Subcutaneous adipose tissue (tissue), 4 donors: ENCODE measurements around the gene TP73. TPM values are rescaled to one million over a fixed set of nuclear protein-coding genes. Genes with fewer than 3 reads are reported as not detected.

ENCODE experiments used
- total RNA-seq, 4 donors: library from RNA; depleted of rRNA; stranded (reverse); fragments of >200 nt; gene quantifications; one replicate each; pipeline ENCODE4 v1.1.0, GENCODE V29; 2016
- TF ChIP-seq, protein P1 (sequence below): fragments of 450-650 bp; IDR thresholded peaks from one replicate; pipeline ENCODE4 v1.5.1; 2016; ENCODE audit warnings: low read depth, mild to moderate bottlenecking, control low read depth, antibody characterized with exemption, moderate library complexity

TP73 gene
- total RNA-seq, 4 donors from 2014 or later = 0.17 TPM; not detected in 3

DNA sequence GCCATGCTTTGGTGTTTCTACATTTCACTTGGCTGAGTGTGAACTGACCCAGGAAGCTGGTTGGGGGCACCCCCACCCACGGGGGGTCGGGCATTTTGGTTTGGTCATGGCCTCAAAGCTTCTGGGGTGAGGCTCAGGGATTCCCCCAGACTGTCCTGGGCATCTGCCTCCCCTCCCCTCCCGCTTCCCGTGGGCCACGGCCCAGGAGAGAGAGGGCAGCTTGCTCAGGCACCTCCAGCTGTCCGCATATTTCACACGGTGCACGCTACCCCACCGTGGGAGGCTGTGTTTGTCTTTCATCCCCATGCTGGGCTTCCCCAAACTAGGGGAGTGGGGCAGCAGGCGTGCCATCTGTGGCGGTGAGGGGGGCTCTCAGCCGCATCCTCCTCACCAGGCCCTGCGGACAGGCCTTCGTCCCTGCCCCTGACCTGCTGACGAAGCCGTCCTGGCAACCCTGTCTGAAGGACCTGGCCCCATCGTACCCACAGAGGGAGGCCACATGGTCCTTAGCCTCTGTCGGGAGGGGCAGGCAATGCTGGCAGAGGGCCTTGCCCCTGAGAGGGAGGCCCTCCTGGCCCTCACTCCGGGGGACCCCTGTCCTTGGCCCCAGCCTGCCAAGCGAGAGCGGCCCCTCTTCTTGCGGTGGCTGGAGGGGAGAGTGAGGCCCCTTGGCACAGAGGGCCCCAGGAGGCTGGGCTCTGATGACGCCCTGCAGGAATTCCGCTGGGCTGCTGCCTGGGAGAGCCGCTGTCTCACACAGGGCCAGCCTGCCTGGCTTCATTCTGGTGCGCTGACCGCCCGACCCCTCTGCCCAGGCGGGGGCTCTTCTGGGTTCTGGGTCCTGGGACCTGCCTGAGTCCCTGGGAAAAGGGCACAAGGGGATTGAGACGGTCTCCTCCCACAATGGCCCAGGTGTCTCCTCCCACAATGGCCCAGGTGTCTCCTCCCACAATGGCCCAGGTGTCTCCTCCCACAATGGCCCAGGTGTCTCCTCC lies 22.1 kb downstream of the TP73 start:
- TF ChIP-seq, protein P1, sequence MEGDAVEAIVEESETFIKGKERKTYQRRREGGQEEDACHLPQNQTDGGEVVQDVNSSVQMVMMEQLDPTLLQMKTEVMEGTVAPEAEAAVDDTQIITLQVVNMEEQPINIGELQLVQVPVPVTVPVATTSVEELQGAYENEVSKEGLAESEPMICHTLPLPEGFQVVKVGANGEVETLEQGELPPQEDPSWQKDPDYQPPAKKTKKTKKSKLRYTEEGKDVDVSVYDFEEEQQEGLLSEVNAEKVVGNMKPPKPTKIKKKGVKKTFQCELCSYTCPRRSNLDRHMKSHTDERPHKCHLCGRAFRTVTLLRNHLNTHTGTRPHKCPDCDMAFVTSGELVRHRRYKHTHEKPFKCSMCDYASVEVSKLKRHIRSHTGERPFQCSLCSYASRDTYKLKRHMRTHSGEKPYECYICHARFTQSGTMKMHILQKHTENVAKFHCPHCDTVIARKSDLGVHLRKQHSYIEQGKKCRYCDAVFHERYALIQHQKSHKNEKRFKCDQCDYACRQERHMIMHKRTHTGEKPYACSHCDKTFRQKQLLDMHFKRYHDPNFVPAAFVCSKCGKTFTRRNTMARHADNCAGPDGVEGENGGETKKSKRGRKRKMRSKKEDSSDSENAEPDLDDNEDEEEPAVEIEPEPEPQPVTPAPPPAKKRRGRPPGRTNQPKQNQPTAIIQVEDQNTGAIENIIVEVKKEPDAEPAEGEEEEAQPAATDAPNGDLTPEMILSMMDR = no peak

DNA sequence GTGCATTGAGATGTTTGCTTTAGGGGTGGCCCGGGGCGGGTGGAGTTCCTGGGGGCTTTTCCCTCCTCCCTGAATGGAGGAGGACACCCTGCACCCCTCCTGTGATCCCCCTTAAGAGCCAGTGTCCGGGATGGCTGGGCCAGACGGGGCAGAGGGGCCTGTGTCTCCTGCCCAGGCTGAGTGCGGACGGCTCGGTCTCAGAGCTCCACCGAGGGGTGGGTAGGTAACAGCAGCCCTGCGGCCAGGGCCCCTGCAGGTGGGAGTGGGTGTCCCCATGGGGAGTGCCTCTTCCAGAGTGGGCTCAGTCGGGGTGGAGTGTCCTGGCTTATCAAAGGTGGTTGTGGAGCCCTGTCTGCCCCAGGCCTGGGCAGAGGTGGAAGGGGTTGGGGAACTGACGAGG lies 23.1 kb downstream of the TP73 start:
- TF ChIP-seq, protein P1 = no peak

DNA sequence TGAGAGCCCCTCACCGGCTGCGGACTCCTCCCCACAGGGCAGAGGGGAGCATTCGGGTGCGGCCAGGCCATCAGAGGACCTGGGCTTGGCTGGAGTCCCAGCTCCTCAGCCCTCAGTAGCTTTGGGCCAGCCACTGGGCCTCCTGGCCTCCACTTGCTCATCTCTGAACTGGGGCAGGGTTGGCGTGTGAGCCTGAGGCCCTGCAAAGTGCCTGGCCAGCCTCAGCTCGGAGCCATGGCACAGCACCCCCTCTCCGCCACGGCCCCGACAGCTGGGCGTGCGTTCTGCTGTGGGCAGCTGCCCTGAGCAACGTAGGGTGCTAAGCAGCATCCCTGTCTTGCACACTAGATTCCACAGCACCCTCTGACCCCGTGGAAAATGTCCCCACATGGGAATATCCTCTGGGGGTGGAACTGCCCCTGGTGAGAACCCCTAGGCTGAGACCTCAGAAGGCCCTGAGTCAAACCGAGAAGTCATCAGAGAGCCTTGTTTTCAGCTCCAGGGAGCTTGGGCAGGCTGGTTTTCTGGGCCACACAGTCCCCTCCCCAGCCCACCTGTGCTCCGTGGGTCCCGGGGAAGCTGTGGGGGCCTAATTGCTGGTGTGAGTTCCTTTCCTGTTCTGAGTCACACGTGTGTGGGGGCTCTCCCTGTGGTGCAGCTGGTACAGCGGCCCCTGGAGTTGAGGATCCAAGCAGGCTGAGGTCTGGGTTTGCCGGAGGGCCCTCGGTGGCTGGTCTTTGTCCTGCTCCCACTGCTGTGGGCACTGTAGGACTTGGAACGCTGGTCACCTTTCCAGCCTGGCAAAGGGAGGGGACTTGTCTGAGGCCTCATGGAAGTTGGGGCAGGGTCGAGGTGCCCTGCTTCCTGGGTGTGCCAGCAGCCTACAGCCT lies 24.5 kb downstream of the TP73 start:
- TF ChIP-seq, protein P1 = no peak

DNA sequence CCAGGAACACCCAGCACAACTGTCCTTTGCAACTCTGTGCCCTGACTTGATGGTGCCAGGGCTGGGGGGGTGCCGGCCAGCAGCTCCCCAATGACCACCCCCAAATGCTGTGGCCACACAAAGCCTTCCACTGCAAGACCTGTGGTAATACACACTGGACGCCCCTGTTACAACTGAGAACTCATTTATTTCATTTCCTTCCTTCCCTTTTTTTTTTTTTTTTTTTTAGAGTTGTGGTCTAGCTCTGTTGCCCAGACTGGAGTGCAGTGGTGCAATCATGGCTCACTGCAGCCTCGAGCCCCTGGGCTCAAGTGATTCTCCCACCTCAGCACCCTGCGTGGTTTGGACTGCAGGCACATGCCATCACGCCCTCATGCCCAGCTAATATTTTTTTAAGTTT lies 25.2 kb downstream of the TP73 start:
- TF ChIP-seq, protein P1 = no peak

DNA sequence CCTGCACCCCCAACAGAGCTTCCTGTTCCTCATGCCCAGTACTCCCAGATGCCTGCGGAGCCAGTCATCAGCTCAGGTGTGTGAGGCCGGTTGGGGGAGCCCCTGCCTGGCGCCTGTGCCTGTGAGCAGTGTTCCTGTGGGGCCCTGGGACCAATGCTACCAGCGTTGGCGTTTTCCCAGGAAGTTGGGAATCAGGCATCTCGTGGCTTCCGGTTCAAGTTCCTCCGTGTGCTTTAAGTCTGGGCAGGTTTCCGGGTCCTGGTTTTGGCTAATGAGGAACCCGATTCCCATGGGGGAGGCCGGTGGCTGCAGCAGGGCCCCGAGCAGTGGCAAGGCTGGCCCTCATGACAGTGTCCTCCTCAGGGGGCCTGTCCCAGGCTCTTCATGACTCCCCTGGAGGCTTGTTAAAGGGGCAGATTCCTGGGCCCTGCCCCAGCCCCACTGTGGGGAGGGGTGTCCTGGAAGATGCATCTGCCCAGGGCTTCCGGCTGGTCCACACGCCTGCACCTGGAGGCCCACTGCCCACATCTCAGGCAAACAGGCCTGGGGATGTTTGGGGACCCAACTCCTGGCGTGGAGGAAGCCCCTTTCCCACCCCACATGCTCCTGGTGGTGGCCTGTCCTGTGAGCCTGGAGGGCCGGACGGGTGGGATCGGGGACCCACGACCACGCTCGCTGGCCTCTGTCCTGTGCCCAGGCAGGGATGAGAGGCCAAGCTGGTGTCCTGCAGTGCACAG lies 26.2 kb downstream of the TP73 start:
- TF ChIP-seq, protein P1 = no peak

DNA sequence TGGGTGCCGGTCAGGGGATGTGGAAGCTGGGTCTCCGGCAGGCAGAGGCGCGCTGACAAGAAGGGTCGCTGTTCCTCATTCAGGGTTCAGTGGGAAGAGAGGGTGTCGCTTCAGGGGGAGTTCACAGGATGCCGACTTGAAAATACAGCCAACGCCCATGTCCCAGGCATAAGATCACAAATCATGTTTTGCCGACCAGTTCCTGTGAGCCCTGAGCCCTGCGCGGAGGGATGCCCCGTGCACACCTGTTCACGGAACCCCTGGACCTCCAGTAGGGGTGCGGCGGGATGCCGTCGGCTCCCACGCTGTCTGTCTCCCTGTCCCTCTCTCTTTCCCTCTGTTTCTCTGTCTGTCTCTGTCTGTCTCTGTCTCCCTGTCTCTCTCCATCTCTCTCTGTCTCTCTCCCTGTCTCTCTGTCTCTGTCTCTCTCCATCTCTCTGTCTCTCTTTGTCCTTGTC lies 26.8 kb downstream of the TP73 start:
- TF ChIP-seq, protein P1 = no peak
